Astrocyte (in vitro differentiated cells and primary cell): ENCODE results near the gene CNTN5. TPM values are rescaled to one million over a fixed set of nuclear protein-coding genes. Genes with fewer than 3 reads are reported as not detected.
"Not testable (repeated sequence)": the region's sequence is repeated elsewhere in the genome, so short reads cannot be mapped to it uniquely, and the experiment has no call there.

Source experiments
- DNase-seq: peaks from one replicate; pipeline ENCODE4 v3.0.0-alpha.2; 2010; ENCODE audit warnings: low read depth
- FAIRE-seq: peaks from 2 replicates; lab custom pipeline; 2011; peaks lifted over from hg19 to GRCh38; lab: Jason Lieb, UNC
- H2AFZ ChIP-seq: 2 replicates; pipeline ENCODE4 v1.6.0; 2012; ENCODE audit warnings: low read depth, low read length, inconsistent platforms
- H3K27ac ChIP-seq: 2 replicates; pipeline ENCODE4 v1.5.1; 2011; ENCODE audit warnings: low read depth, low read length, inconsistent platforms
- H3K27me3 ChIP-seq: 2 replicates; pipeline ENCODE4 v1.6.0; 2011; ENCODE audit warnings: low read length, inconsistent platforms; ENCODE audit not compliant: insufficient read depth
- H3K36me3 ChIP-seq: 2 replicates; pipeline ENCODE4 v1.5.1; 2011; ENCODE audit warnings: low read length, inconsistent platforms; ENCODE audit not compliant: insufficient read depth
- H3K4me1 ChIP-seq: 2 replicates; pipeline ENCODE4 v1.5.1; 2011; ENCODE audit warnings: low read length, inconsistent platforms; ENCODE audit not compliant: insufficient read depth
- H3K4me2 ChIP-seq: 2 replicates; pipeline ENCODE4 v1.6.0; 2012; ENCODE audit warnings: low read length, inconsistent platforms
- H3K4me3 ChIP-seq: 2 replicates; pipeline ENCODE4 v1.5.1; 2011; ENCODE audit warnings: low read depth, mild to moderate bottlenecking, low read length, inconsistent platforms; ENCODE audit not compliant: insufficient read depth
- H3K79me2 ChIP-seq: 2 replicates; pipeline ENCODE4 v1.6.0; 2012; ENCODE audit warnings: mild to moderate bottlenecking, low read length, inconsistent platforms; ENCODE audit not compliant: insufficient read depth
- H3K9ac ChIP-seq: 2 replicates; pipeline ENCODE4 v1.6.0; 2012; ENCODE audit warnings: mild to moderate bottlenecking, low read length, inconsistent platforms
- H3K9me3 ChIP-seq: 2 replicates; pipeline ENCODE4 v1.5.1; 2012; ENCODE audit warnings: low read depth, mild to moderate bottlenecking, low read length, inconsistent platforms; ENCODE audit not compliant: insufficient read depth
- H4K20me1 ChIP-seq: 2 replicates; pipeline ENCODE4 v1.6.0; 2012; ENCODE audit warnings: low read length, inconsistent platforms; ENCODE audit not compliant: insufficient read depth
- H3K27ac Mint-ChIP-seq: one replicate; pipeline ENCODE4 v1.8.0; 2021; ENCODE audit warnings: mild to moderate bottlenecking, mixed read lengths; ENCODE audit not compliant: unreplicated experiment
- H3K27me3 Mint-ChIP-seq: one replicate; pipeline ENCODE4 v1.8.0; 2021; ENCODE audit warnings: low read depth, mixed read lengths; ENCODE audit not compliant: unreplicated experiment
- H3K36me3 Mint-ChIP-seq: one replicate; pipeline ENCODE4 v1.8.0; 2021; ENCODE audit warnings: low read depth, mixed read lengths; ENCODE audit not compliant: unreplicated experiment
- H3K4me1 Mint-ChIP-seq: one replicate; pipeline ENCODE4 v1.8.0; 2021; ENCODE audit warnings: low read depth, mixed read lengths; ENCODE audit not compliant: unreplicated experiment
- H3K4me3 Mint-ChIP-seq: one replicate; pipeline ENCODE4 v1.8.0; 2021; ENCODE audit warnings: mild to moderate bottlenecking, moderate library complexity, mixed read lengths; ENCODE audit not compliant: unreplicated experiment
- H3K9me3 Mint-ChIP-seq: one replicate; pipeline ENCODE4 v1.8.0; 2021; ENCODE audit warnings: mild to moderate bottlenecking, mixed read lengths; ENCODE audit not compliant: unreplicated experiment
- EZH2 ChIP-seq: IDR thresholded peaks from 2 replicates; pipeline ENCODE4 v1.6.1; 2012; ENCODE audit warnings: mild to moderate bottlenecking, low read length, inconsistent platforms; ENCODE audit not compliant: insufficient read depth
- total RNA-seq: library from RNA; stranded (reverse); gene quantifications from 2 replicates; pipeline ENCODE4 v1.2.1, GENCODE V29; 2021
- TF ChIP-seq, protein P1 (sequence below): IDR thresholded peaks from 2 replicates; pipeline ENCODE4 v1.5.1; 2011; ENCODE audit warnings: low read depth, mild to moderate bottlenecking, inconsistent platforms, low read length, moderate library complexity; ENCODE audit not compliant: insufficient read depth

CNTN5 gene
- total RNA-seq, 1 donor from 2014 or later, result 1.1 TPM

DNA sequence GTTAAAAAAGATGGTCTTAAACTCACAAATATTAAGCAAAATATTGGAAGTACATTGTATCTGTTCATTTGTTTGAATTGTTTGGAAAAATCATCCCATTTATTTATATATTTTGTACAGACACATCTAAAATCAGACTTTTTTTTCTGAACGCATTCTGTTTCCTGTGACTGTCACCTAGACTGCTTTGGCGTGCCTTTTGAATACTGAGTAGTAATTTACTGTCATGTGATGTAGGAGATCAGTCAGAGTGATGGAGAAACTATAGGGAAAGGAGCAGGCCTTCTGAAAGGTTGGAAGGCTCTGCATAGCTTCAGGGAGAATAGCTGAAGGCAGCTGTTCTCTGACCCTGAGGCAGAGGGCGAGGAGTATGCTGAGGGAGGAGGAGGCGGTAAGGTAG, 1214.3 kb downstream of the CNTN5 start:
- Histone ChIP-seq H3K36me3 (no peaks in the 10 kb centered on the region), H4K20me1 (no peaks in the 10 kb centered on the region), H3K9me3 (no peaks in the 10 kb centered on the region), H3K27ac (no peak overlapping the region), H2AFZ (no peak overlapping the region), H3K4me2 (no peak overlapping the region), H3K4me3 (no peak overlapping the region), H3K9ac (no peak overlapping the region), H3K4me1 (no peaks in the 10 kb centered on the region), H3K79me2 (no peaks in the 10 kb centered on the region), H3K27me3 (no peaks in the 10 kb centered on the region)
- Mint-ChIP-seq H3K27me3 (no peaks in the 10 kb centered on the region), H3K9me3 (peaks cover 5% of the 10 kb centered on the region), H3K36me3 (peaks cover 2% of the 10 kb centered on the region), H3K4me1 (no peaks in the 10 kb centered on the region), H3K4me3 (no peak overlapping the region), H3K27ac (no peak overlapping the region)
- DNase-seq (no peak), FAIRE-seq (no peak)
- TF ChIP-seq, protein P1, sequence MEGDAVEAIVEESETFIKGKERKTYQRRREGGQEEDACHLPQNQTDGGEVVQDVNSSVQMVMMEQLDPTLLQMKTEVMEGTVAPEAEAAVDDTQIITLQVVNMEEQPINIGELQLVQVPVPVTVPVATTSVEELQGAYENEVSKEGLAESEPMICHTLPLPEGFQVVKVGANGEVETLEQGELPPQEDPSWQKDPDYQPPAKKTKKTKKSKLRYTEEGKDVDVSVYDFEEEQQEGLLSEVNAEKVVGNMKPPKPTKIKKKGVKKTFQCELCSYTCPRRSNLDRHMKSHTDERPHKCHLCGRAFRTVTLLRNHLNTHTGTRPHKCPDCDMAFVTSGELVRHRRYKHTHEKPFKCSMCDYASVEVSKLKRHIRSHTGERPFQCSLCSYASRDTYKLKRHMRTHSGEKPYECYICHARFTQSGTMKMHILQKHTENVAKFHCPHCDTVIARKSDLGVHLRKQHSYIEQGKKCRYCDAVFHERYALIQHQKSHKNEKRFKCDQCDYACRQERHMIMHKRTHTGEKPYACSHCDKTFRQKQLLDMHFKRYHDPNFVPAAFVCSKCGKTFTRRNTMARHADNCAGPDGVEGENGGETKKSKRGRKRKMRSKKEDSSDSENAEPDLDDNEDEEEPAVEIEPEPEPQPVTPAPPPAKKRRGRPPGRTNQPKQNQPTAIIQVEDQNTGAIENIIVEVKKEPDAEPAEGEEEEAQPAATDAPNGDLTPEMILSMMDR, result no peak
- no peak for TF ChIP-seq EZH2

GRCh38 chr11:100240025-100240539, 1219.3 kb downstream of the CNTN5 start:
- H3K9me3 Mint-ChIP-seq, result no peaks in the 10 kb centered on the region
- no peaks in the 10 kb centered on the region for H3K27me3 Mint-ChIP-seq
- no peaks in the 10 kb centered on the region for H3K79me2 ChIP-seq
- H3K27ac ChIP-seq, result no peak overlapping the region
- TF ChIP-seq EZH2, result no peak
- TF ChIP-seq, protein P1, result no peak
- H3K4me2 ChIP-seq, result no peak overlapping the region
- H3K9ac ChIP-seq, result no peak overlapping the region
- no peak overlapping the region for H2AFZ ChIP-seq
- no peak overlapping the region for H3K4me3 ChIP-seq
- H3K27ac Mint-ChIP-seq, result no peak overlapping the region
- no peaks in the 10 kb centered on the region for H3K27me3 ChIP-seq
- no peaks in the 10 kb centered on the region for H4K20me1 ChIP-seq
- H3K4me1 Mint-ChIP-seq, result no peaks in the 10 kb centered on the region
- no peak overlapping the region for H3K4me3 Mint-ChIP-seq
- no peak for DNase-seq
- H3K36me3 Mint-ChIP-seq, result peaks cover 1% of the 10 kb centered on the region
- no peaks in the 10 kb centered on the region for H3K4me1 ChIP-seq
- no peak for FAIRE-seq
- no peaks in the 10 kb centered on the region for H3K36me3 ChIP-seq
- no peaks in the 10 kb centered on the region for H3K9me3 ChIP-seq

GRCh38 chr11:100247704-100248103, 1227.0 kb downstream of the CNTN5 start:
- H3K9me3 Mint-ChIP-seq, result no peaks in the 10 kb centered on the region
- H3K27ac Mint-ChIP-seq, result no peak overlapping the region
- no peak overlapping the region for H3K4me3 Mint-ChIP-seq
- no peak for DNase-seq
- H3K27me3 Mint-ChIP-seq, result no peaks in the 10 kb centered on the region
- Histone ChIP-seq H3K36me3 (no peaks in the 10 kb centered on the region), H3K4me3 (no peak overlapping the region), H3K9ac (no peak overlapping the region), H3K9me3 (no peaks in the 10 kb centered on the region), H3K79me2 (no peaks in the 10 kb centered on the region), H3K4me1 (no peaks in the 10 kb centered on the region), H3K27ac (no peak overlapping the region), H3K4me2 (no peak overlapping the region), H3K27me3 (no peaks in the 10 kb centered on the region), H4K20me1 (no peaks in the 10 kb centered on the region), H2AFZ (no peak overlapping the region)
- H3K36me3 Mint-ChIP-seq, result no peaks in the 10 kb centered on the region
- TF ChIP-seq EZH2, result no peak
- TF ChIP-seq, protein P1, result no peak
- H3K4me1 Mint-ChIP-seq, result no peaks in the 10 kb centered on the region
- FAIRE-seq, result no peak

DNA sequence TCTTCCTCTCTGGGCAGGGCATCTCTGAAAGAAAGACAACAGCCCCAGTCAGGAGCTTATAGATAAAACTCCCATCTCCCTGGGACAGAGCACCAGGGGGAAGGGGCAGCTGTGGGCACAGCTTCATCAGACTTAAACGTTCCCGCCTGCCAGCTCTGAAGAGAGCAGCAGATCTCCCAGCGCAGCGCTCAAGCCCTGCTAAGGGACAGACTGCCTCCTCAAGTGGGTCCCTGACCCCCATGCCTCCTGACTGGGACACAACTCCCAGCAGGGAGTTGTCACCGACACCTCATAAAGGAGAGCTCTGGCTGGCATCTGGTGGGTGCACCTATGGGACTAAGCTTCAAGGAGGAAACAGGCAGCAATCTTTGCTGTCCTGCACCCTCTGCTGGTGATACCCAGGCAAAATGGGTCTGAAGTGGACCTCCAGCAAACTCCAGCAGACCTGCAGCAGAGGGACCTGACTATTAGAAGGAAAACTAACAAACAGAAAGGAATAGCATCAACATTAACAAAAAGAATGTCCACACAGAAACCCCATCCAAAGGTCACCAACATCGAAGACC, 1236.6 kb downstream of the CNTN5 start:
- not testable (repeated sequence) for FAIRE-seq, H3K4me1 Mint-ChIP-seq, H3K4me1 ChIP-seq, H3K4me2 ChIP-seq, H3K9me3 Mint-ChIP-seq, DNase-seq, H3K27me3 ChIP-seq, H3K36me3 Mint-ChIP-seq, H3K36me3 ChIP-seq, H3K9ac ChIP-seq, H3K4me3 Mint-ChIP-seq, H2AFZ ChIP-seq, H3K79me2 ChIP-seq, H3K4me3 ChIP-seq, H3K27me3 Mint-ChIP-seq, H3K27ac ChIP-seq, H3K27ac Mint-ChIP-seq, H4K20me1 ChIP-seq, H3K9me3 ChIP-seq
